ENCODE results near the gene IFNL4. TPM values are rescaled to one million over a fixed set of nuclear protein-coding genes. Genes with fewer than 3 reads are reported as not detected.

The IFNL4 gene
- total and polyA plus RNA-seq, 2 donors (not counting 1 experiment from before 2014, with no cell fraction given): not detected

- no peak overlapping the region for H3K4me2 ChIP-seq (replicated peaks; ENCODE audit: low read depth, low read length, poor library complexity, severe bottlenecking)
- H3K79me2 ChIP-seq (ENCODE audit: control insufficient read depth, insufficient read depth, low read length): no peaks in the 10 kb centered on the region
- H3K9ac ChIP-seq (ENCODE audit: low read length): no peak overlapping the region
- TF ChIP-seq EZH2 (IDR thresholded peaks at IDR 0.05; ENCODE audit: borderline replicate concordance, insufficient read depth, low read depth, low read length, poor library complexity, severe bottlenecking): no peak
- TF ChIP-seq CTCF (IDR thresholded peaks at IDR 0.05): no peak
- Mint-ChIP-seq H3K9me3 (ENCODE audit: insufficient read depth) (no peaks in the 10 kb centered on the region), H3K4me3 (no peak overlapping the region), H3K4me1 (peaks cover 3% of the 10 kb centered on the region), H3K27ac (no peak overlapping the region), H3K27me3 (peaks cover 23% of the 10 kb centered on the region)
- DNase-seq (no peak), ATAC-seq (ENCODE audit: low read depth) (no peak)
- no peak overlapping the region for H3K4me3 ChIP-seq (ENCODE audit: control extremely low read depth in 1 of 5, extremely low read depth in 1 of 5, insufficient read depth in 1 of 5, low read depth in 2 of 5, low read length in 4 of 5)
- peaks cover 0 to 6% (median 0%) of the 10 kb centered on the region in 3 donors for H3K9me3 ChIP-seq (ENCODE audit: control extremely low read depth in 1 of 3, control insufficient read depth in 2 of 3, insufficient read depth in 1 of 3, low read length in 2 of 3)
- ChIA-PET POLR2A (no interaction called here), CTCF (interaction anchor here (0.6 kb wide), 1 partner anchor 13 kb away, joined by 3 read pairs; no protein-coding TSS in a partner anchor)
- H3K27ac ChIP-seq (ENCODE audit: low read length in 2 of 2): no peak overlapping the region
- intact Hi-C loops (cut with micrococcal nuclease): no loop called here
- 93% methylated on average over 2 of the region's 4 CpGs for WGBS (ENCODE audit: insufficient coverage)
- no peaks in the 10 kb centered on the region for H3K36me3 ChIP-seq (replicated peaks in 1 of 2; ENCODE audit: control extremely low read depth in 1 of 2, control insufficient read depth in 1 of 2, extremely low read depth in 1 of 2, insufficient read depth in 2 of 2, low read length in 1 of 2)
- H3K27me3 ChIP-seq (replicated peaks in 1 of 4; ENCODE audit: control extremely low read depth in 1 of 4, control insufficient read depth in 3 of 4, insufficient read depth in 4 of 4, low read length in 3 of 4): peaks cover 0 to 46% (median 26%) of the 10 kb centered on the region in 4 experiments
- no peak overlapping the region for H2AFZ ChIP-seq (ENCODE audit: insufficient read depth, low read depth, low read length, poor library complexity, severe bottlenecking)
- no peaks in the 10 kb centered on the region for H4K20me1 ChIP-seq (ENCODE audit: control insufficient read depth, insufficient read depth, low read length, poor library complexity, severe bottlenecking)
- H3K4me1 ChIP-seq (ENCODE audit: control insufficient read depth in 2 of 2, insufficient read depth in 2 of 2, low read length in 2 of 2): peaks cover 5 to 8% of the 10 kb centered on the region in 2 donors
Measured at GRCh38 chr19:39262496-39262895, 13.8 kb upstream of the IFNL4 start.

GRCh38 chr19:39261704-39262103 is 13.0 kb upstream of the IFNL4 start:
- no peak overlapping the region for H3K4me3 ChIP-seq (ENCODE audit: control extremely low read depth in 1 of 5, extremely low read depth in 1 of 5, insufficient read depth in 1 of 5, low read depth in 2 of 5, low read length in 4 of 5)
- WGBS (ENCODE audit: insufficient coverage): 100% methylated on average over 1 of the region's 3 CpGs
- H3K9ac ChIP-seq (ENCODE audit: low read length): no peak overlapping the region
- no peak overlapping the region for H3K4me3 Mint-ChIP-seq
- no peaks in the 10 kb centered on the region for H4K20me1 ChIP-seq (ENCODE audit: control insufficient read depth, insufficient read depth, low read length, poor library complexity, severe bottlenecking)
- peaks cover 0 to 46% (median 26%) of the 10 kb centered on the region in 4 experiments for H3K27me3 ChIP-seq (replicated peaks in 1 of 4; ENCODE audit: control extremely low read depth in 1 of 4, control insufficient read depth in 3 of 4, insufficient read depth in 4 of 4, low read length in 3 of 4)
- H3K4me1 ChIP-seq (ENCODE audit: control insufficient read depth in 2 of 2, insufficient read depth in 2 of 2, low read length in 2 of 2): peaks cover 5 to 8% of the 10 kb centered on the region in 2 donors
- no peak overlapping the region for H3K27ac Mint-ChIP-seq
- no peak for ATAC-seq (ENCODE audit: low read depth)
- H2AFZ ChIP-seq (ENCODE audit: insufficient read depth, low read depth, low read length, poor library complexity, severe bottlenecking): no peak overlapping the region
- no peaks in the 10 kb centered on the region for H3K79me2 ChIP-seq (ENCODE audit: control insufficient read depth, insufficient read depth, low read length)
- H3K27ac ChIP-seq (ENCODE audit: low read length in 2 of 2): no peak overlapping the region
- TF ChIP-seq EZH2 (IDR thresholded peaks at IDR 0.05; ENCODE audit: borderline replicate concordance, insufficient read depth, low read depth, low read length, poor library complexity, severe bottlenecking): no peak
- no peak for TF ChIP-seq CTCF (IDR thresholded peaks at IDR 0.05)
- intact Hi-C loops (cut with micrococcal nuclease): no loop called here
- CTCF ChIA-PET: interaction anchor here (0.6 kb wide), 1 partner anchor 27 kb away, joined by 3 read pairs; no protein-coding TSS in a partner anchor
- peaks cover 0 to 6% (median 0%) of the 10 kb centered on the region in 3 donors for H3K9me3 ChIP-seq (ENCODE audit: control extremely low read depth in 1 of 3, control insufficient read depth in 2 of 3, insufficient read depth in 1 of 3, low read length in 2 of 3)
- POLR2A ChIA-PET: no interaction called here
- no peaks in the 10 kb centered on the region for H3K36me3 ChIP-seq (replicated peaks in 1 of 2; ENCODE audit: control extremely low read depth in 1 of 2, control insufficient read depth in 1 of 2, extremely low read depth in 1 of 2, insufficient read depth in 2 of 2, low read length in 1 of 2)
- no peak for DNase-seq
- H3K27me3 Mint-ChIP-seq: peaks cover 27% of the 10 kb centered on the region
- H3K9me3 Mint-ChIP-seq (ENCODE audit: insufficient read depth): no peaks in the 10 kb centered on the region
- H3K4me1 Mint-ChIP-seq: peaks cover 3% of the 10 kb centered on the region
- H3K4me2 ChIP-seq (replicated peaks; ENCODE audit: low read depth, low read length, poor library complexity, severe bottlenecking): no peak overlapping the region
